Activated CD4-positive, alpha-beta T cell treated with anti-CD3 and anti-CD28 coated beads for 4 hours (primary cell): ENCODE measurements around the gene GNL3L.
"Not testable (repeated sequence)": the region's sequence is repeated elsewhere in the genome, so short reads cannot be mapped to it uniquely, and the experiment has no call there.

ENCODE experiments used
- DNase-seq, 2 donors: peaks; one replicate each; pipeline ENCODE4 v3.0.0-alpha.2; 2020

GNL3L gene

GRCh38 chrX:54560411-54560810, 30.4 kb downstream of the GNL3L start:
- DNase-seq: no peak

GRCh38 chrX:54561622-54562021, 31.6 kb downstream of the GNL3L start:
- DNase-seq: no peak

DNA sequence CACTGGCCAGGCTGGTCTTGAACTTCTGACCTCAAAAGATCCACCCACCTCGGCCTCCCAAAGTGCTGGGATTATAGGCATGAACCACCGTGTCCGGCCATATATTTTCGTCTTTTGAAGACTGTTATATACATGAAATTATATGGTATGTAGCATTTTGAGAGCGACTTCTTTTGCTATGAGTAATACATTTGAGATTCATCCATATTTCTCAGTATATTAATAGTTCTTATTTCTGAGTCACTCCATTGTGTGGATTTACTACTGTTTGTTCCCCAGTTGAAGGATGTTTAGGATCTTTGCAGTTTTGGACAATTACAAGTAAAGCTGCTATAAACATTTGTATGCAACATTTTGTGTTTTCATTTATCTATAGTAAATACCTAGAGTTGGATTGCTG, 34.9 kb downstream of the GNL3L start:
- no peak for DNase-seq

GRCh38 chrX:54570332-54570731, 40.3 kb downstream of the GNL3L start:
- no peak for DNase-seq

- not testable (repeated sequence) for DNase-seq
Observed at GRCh38 chrX:54572641-54573040, 42.6 kb downstream of the GNL3L start.

- no peak for DNase-seq
Observed at GRCh38 chrX:54597728-54598127, 67.7 kb downstream of the GNL3L start.

GRCh38 chrX:54602563-54602962, 72.5 kb downstream of the GNL3L start:
- no peak for DNase-seq
